HG02798 (cell line): ENCODE results near the gene PRR16.
A peak's percentile ranks its signal among the peaks of the same experiment; 100 is the strongest.
"Not testable (repeated sequence)": the region's sequence is repeated elsewhere in the genome, so short reads cannot be mapped to it uniquely, and the experiment has no call there.

Experiments used
- ATAC-seq: cut with Tn5 transposase; IDR thresholded peaks from one replicate; pipeline ENCODE4 v1.9.1; 2021; ENCODE audit warnings: mild to moderate bottlenecking; ENCODE audit not compliant: unreplicated experiment, poor library complexity

The PRR16 gene

DNA sequence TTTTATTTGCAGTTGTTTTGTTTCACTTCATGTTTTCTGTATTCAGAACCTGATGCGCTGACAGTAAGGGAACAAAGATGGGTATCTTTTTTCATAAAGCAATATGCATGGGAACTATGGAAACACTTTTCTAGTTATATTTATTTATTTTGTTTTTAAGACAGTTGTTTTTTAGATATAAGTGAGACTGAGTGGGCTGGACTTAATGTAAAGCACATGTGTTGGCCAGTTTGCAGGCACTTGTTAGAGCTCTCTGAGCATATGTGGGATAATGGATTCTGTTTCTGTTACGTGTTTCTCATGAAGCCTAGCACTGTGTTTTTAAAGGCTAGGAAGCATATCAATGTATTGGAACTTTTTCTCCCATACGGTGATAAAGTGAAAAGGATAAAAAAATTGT lies 164.1 kb downstream of the PRR16 start:
- no peak for ATAC-seq

DNA sequence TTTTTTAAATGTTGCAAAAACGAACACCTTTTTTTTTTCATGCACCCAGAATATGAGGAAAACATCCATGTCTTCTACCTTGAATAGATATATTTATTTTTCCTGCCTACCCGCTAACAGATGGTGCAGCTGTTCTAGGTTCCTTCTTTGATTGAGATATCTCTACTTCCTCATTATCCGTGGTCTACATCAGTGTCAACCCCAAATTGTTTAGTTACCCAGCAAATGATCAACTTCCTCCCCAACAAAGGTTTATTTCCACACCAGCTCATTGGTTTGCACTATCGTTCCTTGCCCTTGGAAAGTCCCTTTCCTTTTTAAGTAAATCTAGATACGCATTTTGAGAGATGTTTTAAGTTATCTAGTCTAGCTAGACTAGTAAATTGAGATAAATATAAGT lies 166.4 kb downstream of the PRR16 start:
- no peak for ATAC-seq

DNA sequence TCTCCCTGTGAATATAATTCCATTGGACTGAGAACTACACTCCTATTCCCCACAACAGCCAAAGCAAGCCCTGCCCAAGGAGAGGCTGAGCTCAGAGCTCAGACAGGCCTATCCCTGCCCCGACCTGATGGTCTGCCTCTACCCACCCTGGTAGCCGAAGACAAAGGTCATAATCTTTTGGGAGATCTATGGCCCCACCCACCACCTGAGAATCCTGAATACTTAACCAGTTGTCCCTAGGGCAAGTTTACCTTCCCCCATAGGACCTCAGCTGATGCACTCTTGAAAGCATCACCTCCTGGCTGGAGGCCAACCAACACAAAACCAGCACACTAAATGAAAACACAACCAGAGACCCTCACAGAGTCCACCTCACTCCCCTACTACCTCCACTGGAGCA lies 167.5 kb downstream of the PRR16 start:
- ATAC-seq = no peak

DNA sequence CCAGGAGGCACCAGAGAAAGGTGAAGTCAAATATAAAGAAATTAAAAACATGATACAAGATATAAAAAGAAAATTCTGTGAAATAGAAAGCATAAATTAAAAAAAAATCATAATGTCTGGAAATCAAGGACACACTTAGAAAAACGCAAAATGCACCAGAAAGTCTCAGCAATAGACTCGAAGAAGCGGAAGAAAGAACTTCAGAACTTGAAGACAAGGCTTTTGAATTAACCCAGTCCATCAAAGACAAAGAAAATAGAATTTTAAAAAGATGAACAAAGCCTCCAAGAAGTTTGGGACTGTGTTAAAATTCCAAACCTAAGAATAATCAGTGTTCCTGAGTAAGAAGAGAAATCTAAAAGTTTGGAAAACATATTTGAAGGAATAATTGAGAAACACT lies 168.3 kb downstream of the PRR16 start:
- ATAC-seq = no peak

DNA sequence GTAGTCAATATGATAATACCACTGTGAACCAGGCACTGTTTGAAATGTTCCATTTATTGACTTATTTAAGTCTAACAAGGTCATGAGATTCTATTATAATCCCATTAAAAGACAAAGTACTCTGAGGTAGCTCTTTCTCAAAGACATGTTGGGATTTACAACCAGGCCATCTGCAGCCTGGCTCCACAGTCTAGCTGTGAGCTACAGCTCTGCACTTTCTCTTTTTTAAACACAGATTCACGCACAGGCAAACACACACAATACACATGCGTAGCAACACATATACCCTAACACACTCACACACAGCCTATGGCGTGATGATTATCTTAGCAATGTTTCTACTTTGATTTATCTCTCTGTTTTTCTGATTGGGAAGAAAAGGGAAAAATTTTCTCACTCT lies 174.3 kb downstream of the PRR16 start:
- no peak for ATAC-seq

DNA sequence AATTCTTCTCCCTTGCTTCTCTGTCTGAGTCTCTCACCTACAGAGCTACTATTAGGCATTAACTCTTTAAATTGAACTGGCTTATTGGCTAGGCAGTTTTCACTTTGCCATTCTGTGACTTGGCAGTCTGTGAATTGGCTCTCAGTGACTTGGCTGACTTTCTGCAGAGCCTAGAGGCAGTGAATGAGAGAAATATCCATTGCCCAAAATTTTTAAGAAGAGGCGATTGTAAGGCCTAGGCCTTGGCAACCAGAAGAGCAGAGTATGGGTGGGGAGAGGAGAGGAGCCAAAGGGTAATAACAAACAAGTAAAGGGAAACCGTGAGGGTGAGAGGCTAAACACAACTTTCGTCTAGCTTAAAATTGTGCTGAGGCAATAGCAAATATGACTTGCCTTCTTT lies 176.7 kb downstream of the PRR16 start:
- ATAC-seq = no peak

DNA sequence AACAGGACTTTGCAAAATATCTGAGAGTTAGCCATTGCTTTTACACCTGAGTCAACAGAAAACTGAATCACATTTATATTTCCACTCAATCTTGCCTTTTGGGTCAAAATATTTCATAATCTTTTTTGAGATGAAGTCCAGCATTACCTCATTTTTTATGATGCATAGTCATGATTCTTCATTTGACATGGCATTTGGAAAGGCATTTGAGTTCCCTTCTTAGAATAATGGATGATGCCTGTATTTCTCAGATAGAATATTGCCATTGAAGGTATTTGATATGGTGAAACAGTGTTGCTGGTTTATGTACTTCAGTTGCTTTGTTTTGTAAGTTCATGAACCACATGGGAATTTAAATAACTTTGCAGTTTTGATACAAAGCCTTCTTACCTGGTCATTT lies 180.4 kb downstream of the PRR16 start:
- no peak for ATAC-seq

DNA sequence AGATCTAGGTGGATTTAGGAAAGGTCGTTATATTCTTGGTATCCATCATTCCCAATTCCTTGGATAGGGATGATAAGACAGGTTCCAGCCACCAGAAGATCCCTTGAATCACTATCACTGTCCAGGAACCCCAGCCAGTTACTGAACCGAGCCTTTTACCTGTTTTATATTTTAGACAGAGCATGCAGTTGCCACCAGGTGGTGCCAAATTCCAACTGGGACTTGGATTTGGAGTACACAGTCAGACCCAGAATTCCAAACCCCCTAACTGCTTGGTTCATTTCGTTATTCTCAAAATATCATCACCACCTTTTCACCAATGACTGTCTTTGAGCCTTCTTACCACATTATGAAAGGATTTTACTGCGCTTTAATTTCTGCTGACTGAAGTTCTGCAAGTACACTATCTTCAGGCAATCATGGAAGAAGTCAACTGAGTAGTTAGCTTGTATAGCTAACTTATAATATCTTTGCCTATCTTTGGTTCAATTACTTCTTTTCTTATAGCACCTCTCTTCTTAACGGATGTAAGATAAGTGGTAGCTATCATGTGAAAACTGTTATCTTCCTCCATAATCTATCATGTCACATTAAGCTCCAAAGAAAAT lies 191.8 kb downstream of the PRR16 start:
- peak; percentile 78 for ATAC-seq

DNA sequence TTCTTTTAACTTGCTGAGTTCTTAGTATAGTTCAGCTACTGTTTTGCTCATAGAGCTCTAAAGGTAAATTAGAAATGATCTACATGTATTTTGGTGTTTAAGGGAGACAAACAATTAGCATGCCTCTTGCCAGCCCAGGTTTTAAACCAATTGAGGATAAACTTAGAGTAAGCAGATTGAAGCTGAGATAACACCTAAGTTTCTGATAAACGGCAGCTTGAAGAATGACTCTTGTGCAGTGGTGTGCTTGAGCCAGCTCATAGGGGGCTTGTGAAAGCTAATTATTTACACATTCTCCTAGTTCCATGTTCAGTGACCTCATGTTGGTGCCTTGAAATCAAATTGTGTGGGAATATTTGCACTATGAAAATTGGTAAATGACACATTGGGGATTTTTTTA lies 193.0 kb downstream of the PRR16 start:
- no peak for ATAC-seq

DNA sequence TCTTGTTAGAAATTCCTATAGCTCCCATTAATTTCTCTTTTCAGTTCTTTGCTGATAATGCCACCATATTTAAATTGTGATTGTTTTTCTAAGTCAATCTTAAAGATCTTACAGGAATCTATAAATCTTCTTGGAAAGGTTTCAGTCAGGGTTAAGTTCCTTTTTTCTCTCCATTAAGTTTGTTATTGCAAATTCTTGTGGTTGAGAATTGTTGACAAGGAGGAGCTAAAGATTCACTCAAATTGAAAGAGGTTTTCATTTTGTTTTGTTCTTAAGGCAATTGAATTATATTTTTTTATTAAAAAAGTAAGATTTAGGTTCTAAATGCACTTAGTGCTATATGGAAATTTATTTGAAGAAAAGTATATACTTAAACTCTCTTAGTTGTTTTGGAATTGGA lies 213.4 kb downstream of the PRR16 start:
- no peak for ATAC-seq

DNA sequence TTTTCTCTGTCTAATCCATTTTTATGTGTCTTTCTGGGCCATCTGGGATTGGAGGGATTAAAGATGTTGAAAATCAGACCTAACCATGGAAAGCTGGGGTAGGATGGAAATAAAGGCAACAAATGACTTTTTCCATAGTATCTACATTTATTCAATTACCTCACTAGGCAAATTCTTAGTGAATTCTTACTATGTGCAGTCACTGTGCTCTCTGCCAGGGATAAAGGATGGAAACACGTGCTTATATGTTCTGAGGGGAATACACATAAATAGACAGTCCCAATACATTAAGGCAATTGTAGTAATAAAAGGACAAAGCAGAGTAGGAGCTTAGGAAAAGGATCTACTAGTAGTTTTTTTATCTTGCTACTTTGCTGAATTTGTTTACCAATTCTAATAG lies 214.2 kb downstream of the PRR16 start:
- no peak for ATAC-seq

DNA sequence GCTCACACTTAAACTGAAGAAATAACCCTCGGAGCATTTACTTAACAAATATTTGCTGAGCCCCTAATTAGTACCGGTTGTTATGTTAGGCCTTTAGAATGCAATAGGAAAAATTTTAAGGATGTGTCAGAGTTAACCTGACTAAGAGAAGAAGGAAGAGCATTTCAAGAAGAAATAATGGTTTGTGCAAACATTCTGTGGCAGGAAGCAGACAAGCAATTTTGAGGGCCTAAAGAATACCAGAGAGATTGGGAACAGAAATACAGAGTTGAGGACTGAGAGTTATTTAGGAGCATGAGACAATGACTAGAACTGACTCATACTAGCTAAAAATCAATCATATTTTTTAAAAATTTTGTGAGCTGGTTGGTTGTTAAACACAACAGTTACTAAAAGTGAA lies 218.8 kb downstream of the PRR16 start:
- no peak for ATAC-seq

DNA sequence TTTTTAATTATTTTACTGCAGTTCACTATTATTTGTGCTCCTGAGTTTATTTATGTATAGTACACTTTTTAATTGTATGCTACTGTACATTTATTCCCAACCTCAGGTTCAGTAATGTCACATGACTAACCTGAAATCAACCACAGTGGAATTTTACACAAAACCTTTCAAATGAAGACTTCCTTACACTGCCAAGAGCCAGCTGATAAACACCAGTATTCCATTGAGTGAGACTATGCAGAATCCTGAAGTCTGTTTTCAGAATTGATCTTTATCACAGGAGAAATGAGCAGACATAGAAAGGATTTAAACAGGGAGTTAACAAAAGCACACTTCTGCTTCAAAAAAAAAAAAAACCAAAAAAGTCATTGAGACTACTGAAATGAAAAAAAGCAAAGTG lies 219.5 kb downstream of the PRR16 start:
- no peak for ATAC-seq

DNA sequence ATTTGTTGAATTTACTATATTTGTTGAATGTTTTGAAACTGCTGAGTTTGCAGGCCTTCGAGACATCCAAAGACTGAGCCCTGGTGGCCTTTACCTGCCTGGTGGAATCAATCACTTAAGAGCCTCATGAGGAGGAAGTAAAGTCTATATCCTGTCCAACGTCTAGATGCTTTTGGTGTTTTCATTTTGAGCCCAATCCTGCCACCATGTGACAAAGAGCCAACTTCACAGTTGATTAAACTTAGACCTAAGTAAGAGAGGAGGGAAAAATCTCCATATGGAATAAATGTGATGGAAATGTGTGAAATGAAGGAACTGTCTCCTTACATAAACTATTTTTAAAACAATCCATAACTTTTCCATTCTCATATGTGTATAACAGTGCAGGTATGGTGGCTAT lies 220.1 kb downstream of the PRR16 start:
- ATAC-seq = no peak

DNA sequence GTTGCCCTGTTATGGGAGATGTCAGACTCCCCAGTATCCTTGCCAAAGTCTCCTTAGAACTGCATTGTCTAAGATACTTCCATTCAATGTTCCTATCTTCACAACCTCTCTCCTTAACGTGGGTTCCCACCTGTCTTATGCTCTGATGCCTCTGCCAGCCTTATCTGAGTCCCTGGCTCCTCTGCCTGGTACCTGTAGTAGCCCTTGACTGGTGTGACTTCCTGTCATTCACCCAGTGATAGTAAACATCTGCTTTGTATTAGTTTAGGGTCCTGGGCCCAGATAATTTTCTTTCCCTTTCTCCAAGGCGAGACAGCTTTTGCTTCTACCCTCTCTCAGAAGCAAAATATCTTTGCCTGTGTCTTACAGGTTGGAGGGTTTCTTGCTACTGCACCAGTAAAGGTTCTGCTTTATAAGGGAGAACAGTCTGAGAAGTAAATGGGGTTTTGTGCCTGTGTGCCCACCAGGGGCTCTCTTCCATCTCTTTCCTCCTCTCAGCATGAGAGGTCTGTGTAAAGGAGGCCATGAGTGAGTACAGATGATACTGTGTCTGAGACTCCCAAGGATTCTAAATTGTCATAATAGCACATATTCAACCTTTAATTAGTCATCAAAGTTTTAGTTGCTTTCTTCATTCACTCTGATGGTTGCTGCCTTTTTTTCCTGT lies 220.8 kb downstream of the PRR16 start:
- ATAC-seq = peak; percentile 47

DNA sequence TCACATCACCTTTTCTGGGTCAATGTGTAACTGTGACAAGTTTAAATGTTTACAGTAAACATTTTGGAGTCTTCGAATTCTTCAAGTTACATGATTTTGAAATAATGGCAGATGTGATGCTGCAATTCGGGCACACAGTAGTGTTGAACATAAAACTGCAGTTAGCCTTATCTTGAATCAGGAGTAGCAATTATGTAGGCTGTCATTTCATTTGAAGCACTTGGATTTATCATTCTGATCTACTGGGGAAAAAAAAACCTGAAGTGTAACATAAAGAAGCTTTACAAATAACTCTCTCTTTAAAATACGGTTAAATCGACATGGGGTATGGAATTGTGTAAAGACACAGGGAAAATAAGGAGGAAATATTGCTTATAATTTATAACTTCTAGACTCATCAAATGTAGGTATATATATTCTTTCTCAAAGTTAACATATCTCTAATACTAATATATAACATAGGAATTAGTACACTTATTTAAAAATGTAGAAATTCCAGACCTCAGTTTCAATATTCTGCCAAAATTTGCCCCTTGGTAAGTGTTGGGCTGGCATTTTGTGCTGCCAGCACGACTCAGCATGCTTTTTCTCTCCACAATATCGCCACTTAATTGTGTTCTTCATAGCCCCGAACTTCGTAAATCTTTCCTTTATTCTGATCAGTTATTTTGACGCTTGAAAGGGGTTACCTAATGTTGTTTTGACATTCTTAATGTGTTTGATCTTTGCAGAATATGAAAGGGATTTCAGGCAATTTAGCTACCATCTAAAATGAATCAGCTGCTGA lies 226.7 kb downstream of the PRR16 start:
- no peak for ATAC-seq

DNA sequence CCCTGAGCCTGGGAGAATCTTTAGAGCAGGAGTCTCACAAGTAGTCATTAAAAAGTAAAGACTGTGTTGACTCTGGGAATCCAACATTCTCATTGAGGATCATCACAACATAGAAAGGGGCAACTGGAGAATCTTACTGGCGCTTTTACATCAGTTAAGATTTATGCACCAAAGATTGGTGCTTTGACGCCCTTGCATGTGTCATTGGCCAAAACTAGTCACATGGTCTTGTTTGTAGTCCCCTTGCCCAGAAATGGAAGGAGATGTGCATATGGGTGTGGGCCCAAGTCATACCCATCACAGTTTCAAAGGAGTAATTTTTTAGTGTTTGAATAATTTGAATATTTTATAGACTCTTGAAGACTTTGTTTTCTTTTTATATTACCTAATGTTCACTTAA lies 228.2 kb downstream of the PRR16 start:
- no peak for ATAC-seq

DNA sequence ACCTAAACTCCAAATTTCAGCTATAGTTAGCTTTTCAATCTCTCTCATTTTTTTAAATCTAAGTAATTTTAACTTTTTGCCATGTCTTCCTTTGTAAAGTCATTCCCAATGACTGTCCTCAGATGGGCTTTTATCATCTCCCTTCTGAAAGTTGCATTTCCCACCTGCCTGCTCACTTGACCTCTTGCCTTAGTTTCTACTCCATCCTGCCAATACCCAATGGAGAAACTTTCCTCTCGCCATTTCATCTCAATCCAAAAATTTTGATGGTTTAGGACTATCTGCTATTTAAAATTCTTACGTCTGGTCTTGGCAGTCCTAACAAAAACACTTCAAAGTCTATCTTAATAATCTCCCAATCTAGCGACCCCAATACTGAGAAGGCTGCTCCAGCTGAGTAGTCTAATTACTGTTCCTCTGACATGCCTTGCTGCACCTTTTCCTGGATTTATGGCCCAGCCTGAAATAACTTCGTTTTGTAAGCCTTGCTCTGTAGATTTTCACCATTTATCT lies 231.3 kb downstream of the PRR16 start:
- ATAC-seq = no peak

DNA sequence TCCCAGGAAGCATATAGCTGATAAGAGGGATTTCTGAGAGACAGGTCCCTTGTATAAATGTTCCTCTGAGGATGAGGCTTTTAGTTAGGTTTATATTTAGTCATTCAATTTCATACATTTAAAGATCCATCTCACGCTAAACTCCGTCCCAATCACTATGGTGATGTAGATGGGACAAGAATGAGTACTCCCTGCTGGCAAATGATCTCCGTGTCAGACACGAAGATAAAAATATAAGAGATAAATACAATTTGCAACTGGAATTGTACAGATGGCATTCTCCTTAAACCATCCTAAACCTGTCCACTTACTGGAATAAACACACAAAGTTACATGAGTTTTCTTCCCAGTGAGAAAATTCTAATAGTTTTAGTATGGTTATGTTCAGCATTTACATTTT lies 233.0 kb downstream of the PRR16 start:
- no peak for ATAC-seq

DNA sequence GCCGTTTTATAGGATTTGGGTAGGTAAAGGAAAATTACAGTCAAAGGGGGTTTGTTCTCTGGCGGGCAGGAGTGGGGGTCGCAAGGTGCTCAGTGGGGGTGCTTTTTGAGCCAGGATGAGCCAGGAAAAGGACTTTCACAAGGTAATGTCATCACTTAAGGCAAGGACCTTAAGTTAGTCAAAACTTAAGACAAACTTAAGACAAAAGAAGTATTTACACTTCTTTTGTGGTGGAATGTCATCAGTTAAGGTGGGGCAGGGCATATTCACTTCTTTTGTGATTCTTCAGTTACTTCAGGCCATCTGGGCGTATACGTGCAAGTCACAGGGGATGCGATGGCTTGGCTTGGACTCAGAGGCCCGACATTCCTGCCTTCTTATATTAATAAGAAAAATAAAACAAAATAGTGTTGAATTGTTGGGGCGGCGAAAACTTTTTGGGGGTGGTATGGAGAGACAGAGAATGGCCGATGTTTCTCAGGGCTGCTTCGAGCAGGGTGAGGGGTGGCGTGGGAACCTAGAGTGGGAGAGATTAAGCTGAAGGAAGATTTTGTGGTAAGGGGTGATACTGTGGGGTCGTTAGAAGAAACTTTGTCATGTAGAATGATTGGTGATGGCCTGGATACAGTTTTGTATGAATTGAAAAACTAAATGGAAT lies 233.7 kb downstream of the PRR16 start:
- not testable (repeated sequence) for ATAC-seq

DNA sequence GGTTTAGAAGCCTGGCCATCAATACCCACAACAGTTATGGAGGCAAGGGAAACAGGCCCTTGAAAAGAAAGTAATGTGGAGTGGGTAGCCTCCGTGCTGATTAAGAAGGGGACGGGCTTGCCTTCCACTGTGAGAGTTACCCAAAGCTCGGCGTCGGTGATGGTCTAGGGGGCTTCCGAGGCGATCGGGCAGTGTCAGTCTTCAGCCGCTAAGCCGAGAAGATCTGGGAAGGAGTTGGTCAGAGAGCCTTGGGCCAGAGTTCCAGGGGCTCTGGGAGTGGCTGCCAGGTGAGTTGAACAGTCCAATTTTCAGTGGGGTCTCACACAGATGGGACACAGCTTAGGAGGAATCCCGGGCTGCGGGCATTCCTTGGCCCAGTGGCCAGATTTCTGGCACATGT lies 236.6 kb downstream of the PRR16 start:
- not testable (repeated sequence) for ATAC-seq
